Fibroblast of lung (primary cell): ENCODE data around the gene YWHAG. TPM values are rescaled to one million over a fixed set of nuclear protein-coding genes. Genes with fewer than 3 reads are reported as not detected.
A peak's percentile ranks its signal among the peaks of the same experiment; 100 is the strongest.

Experiments used
- DNase-seq, 2 donors: peaks; one replicate each; pipeline versions ENCODE4 v3.0.0 to v3.0.0-alpha.2; 2010; ENCODE audit warnings: low read depth in 2 of 2
- H2AFZ ChIP-seq: 2 replicates; pipeline ENCODE4 v1.5.1; 2012; ENCODE audit warnings: low read length, control low read depth, inconsistent platforms
- H3K27ac ChIP-seq: 2 replicates; pipeline ENCODE4 v1.5.1; 2011; ENCODE audit warnings: low read length, control low read depth; ENCODE audit not compliant: insufficient read depth
- H3K27me3 ChIP-seq: 2 replicates; pipeline ENCODE4 v1.5.1; 2011; ENCODE audit warnings: mild to moderate bottlenecking, low read length; ENCODE audit not compliant: control insufficient read depth, insufficient read depth
- H3K36me3 ChIP-seq: 2 replicates; pipeline ENCODE4 v1.5.1; 2011; ENCODE audit warnings: low read length; ENCODE audit not compliant: control insufficient read depth, insufficient read depth
- H3K4me1 ChIP-seq: 2 replicates; pipeline ENCODE4 v1.5.1; 2011; ENCODE audit warnings: low read length; ENCODE audit not compliant: control insufficient read depth, insufficient read depth; ENCODE audit errors: extremely low read depth
- H3K4me2 ChIP-seq: 2 replicates; pipeline ENCODE4 v1.5.1; 2011; ENCODE audit warnings: low read length, control low read depth; ENCODE audit not compliant: insufficient read depth; ENCODE audit errors: extremely low read depth
- H3K4me3 ChIP-seq, 4 experiments: fragments of 200-600 bp in 1 of 4; sonication (generic) in 1 of 4; replicated peaks in 1 of 4; 2 replicates each; pipeline ENCODE4 v1.5.1; 2011 to 2016; ENCODE audit warnings: low read length in 4 of 4, low read depth in 3 of 4, mild to moderate bottlenecking in 3 of 4, control low read depth in 2 of 4, inconsistent platforms in 1 of 4, mixed read lengths in 1 of 4; ENCODE audit not compliant: insufficient read depth in 1 of 4; ENCODE audit errors: control extremely low read depth in 1 of 4
- H3K79me2 ChIP-seq: 2 replicates; pipeline ENCODE4 v1.5.1; 2012; ENCODE audit warnings: mild to moderate bottlenecking, low read length, inconsistent platforms; ENCODE audit not compliant: control insufficient read depth, insufficient read depth
- H3K9ac ChIP-seq: 2 replicates; pipeline ENCODE4 v1.5.1; 2011; ENCODE audit warnings: mild to moderate bottlenecking, low read length, control low read depth; ENCODE audit not compliant: insufficient read depth
- H3K9me3 ChIP-seq: 2 replicates; pipeline ENCODE4 v1.5.1; 2012; ENCODE audit warnings: low read depth, low read length; ENCODE audit not compliant: control insufficient read depth, insufficient read depth
- H4K20me1 ChIP-seq: 2 replicates; pipeline ENCODE4 v1.5.1; 2011; ENCODE audit warnings: low read length; ENCODE audit not compliant: control insufficient read depth, insufficient read depth; ENCODE audit errors: extremely low read depth
- EZH2 ChIP-seq: IDR thresholded peaks from 2 replicates; pipeline ENCODE4 v1.5.1; 2012; ENCODE audit warnings: low read length, control low read depth, mild to moderate bottlenecking; ENCODE audit errors: missing control alignments
- polyA plus RNA-seq, 2 donors: library from polyadenylated mRNA; depleted of rRNA in 1 of 2; stranded (reverse) in 1 of 2; unstranded in 1 of 2; fragments of >200 nt; gene quantifications; 2 replicates each; pipeline ENCODE4 v1.2.1, GENCODE V29; 2011 to 2012; ENCODE audit warnings: missing spikeins in 1 of 2
- total RNA-seq: library from RNA; depleted of rRNA; stranded (reverse); fragments of >200 nt; gene quantifications from 2 replicates; pipeline ENCODE4 v1.2.1, GENCODE V29; 2014
- TF ChIP-seq, protein P1 (sequence below), 2 donors: IDR thresholded peaks in 1 of 2; conservative IDR thresholded peaks in 1 of 2; 1 replicate in 1 of 2; 2 replicates in 1 of 2; pipeline ENCODE4 v1.5.1; 2011 to 2012; ENCODE audit warnings: low read length in 2 of 2, control low read depth in 1 of 2, inconsistent platforms in 1 of 2, low read depth in 1 of 2, mild to moderate bottlenecking in 1 of 2

Gene YWHAG
- total and polyA plus RNA-seq, 2 donors (not counting 1 experiment from before 2014, with no cell fraction given), result 68.4 to 80.4 TPM

DNA sequence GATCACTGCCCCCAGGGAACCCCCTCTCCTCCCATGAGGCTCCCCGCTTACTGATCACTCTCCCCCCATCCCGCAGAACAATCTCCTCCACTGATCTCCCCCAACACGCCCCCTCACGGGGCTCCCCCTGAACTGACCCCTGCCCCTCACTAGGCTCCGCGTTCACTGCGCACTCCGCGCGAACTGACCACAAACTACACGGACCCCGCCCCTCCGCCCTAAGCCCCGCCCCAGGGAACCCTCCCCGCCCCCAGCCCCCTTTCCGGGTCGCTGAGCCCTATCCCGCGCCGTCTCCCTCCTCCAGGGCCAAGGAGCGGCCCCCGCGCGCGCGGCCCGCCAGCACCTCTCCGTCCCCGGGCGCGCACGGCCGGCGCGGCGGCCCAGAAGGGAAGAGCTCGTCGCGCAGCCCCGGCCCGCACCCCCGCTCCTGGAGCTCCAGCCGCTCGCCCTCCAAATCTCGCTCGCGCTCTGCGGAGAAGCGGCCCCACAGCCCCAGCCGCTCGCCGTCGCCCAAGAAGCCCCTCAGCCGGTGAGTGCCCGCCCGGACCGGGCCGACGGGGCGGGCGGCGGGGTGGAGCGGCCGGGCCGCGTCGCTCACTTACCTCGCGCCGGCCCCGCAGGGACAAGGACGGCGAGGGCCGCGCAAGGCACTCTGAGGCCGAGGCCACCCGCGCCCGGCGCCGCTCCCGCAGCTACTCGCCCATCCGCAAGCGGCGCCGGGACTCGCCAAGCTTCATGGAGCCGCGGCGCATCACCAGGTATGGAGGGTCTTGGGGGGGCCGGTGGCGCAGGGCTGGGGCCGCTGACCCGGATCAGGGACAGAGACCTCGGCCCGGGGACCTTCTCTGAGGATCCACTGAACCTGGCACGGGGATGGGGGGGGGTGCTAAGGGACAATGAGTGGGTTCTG lies 76.2 kb downstream of the YWHAG start:
- H3K9me3 ChIP-seq, result no peaks in the 10 kb centered on the region
- no peaks in the 10 kb centered on the region for H3K36me3 ChIP-seq
- H2AFZ ChIP-seq, result no peak overlapping the region
- H3K27me3 ChIP-seq, result peaks cover 12% of the 10 kb centered on the region
- H3K27ac ChIP-seq, result no peak overlapping the region
- H3K79me2 ChIP-seq, result no peaks in the 10 kb centered on the region
- H3K4me3 ChIP-seq, result peak overlapping the region in 3 of 4 experiments; percentile 4 to 35 (median 10)
- no peaks in the 10 kb centered on the region for H4K20me1 ChIP-seq
- peak in 1 of 2 donors; percentile 24 for DNase-seq
- H3K4me2 ChIP-seq, result peak overlapping the region; percentile 44
- H3K4me1 ChIP-seq, result no peaks in the 10 kb centered on the region
- TF ChIP-seq, protein P1, sequence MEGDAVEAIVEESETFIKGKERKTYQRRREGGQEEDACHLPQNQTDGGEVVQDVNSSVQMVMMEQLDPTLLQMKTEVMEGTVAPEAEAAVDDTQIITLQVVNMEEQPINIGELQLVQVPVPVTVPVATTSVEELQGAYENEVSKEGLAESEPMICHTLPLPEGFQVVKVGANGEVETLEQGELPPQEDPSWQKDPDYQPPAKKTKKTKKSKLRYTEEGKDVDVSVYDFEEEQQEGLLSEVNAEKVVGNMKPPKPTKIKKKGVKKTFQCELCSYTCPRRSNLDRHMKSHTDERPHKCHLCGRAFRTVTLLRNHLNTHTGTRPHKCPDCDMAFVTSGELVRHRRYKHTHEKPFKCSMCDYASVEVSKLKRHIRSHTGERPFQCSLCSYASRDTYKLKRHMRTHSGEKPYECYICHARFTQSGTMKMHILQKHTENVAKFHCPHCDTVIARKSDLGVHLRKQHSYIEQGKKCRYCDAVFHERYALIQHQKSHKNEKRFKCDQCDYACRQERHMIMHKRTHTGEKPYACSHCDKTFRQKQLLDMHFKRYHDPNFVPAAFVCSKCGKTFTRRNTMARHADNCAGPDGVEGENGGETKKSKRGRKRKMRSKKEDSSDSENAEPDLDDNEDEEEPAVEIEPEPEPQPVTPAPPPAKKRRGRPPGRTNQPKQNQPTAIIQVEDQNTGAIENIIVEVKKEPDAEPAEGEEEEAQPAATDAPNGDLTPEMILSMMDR (conservative IDR thresholded peaks at IDR 0.05 in 1 of 2, IDR thresholded peaks at IDR 0.05 in 1 of 2; ENCODE audit: low read depth in 1 of 2, low read length in 2 of 2), result no peak
- TF ChIP-seq EZH2, result no peak
- H3K9ac ChIP-seq, result no peak overlapping the region

DNA sequence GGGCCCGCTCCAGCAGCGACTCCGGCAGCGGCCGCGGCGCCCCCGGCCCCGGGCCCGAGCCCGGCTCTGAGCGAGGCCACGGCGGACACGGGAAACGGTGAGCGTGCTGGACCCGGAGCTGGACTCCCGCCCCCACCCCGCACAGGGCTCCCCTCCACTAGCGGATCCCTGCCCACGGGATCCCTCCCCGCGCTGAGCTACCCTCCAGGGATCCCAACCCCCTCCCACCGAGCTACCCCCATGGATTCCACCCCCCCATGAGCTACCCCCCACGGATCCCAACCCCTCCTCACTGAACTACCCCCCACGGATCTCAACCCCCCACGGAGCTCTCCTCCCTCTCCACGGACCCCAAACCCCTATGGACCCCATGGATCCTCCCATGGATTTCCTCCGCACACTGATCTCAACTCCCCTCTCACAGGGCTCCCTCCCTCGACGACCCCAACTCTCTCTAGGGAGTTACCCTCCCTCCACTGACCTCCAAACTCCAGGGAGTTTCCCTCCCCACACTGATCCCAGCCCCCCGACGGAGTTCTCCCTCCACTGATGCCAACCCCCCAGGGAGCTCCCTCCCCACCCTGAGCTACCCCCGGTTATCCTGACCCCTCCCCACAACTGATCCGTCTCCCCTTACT lies 77.0 kb downstream of the YWHAG start:
- H3K4me1 ChIP-seq, result no peaks in the 10 kb centered on the region
- H3K9ac ChIP-seq, result no peak overlapping the region
- no peak overlapping the region for H3K27ac ChIP-seq
- no peak overlapping the region for H2AFZ ChIP-seq
- TF ChIP-seq EZH2, result peak; percentile 56
- TF ChIP-seq, protein P1 (conservative IDR thresholded peaks at IDR 0.05 in 1 of 2, IDR thresholded peaks at IDR 0.05 in 1 of 2; ENCODE audit: low read depth in 1 of 2, low read length in 2 of 2), result no peak
- no peaks in the 10 kb centered on the region for H3K79me2 ChIP-seq
- H3K27me3 ChIP-seq, result peaks cover 14% of the 10 kb centered on the region
- peak overlapping the region; percentile 51 for H3K4me2 ChIP-seq
- H3K36me3 ChIP-seq, result no peaks in the 10 kb centered on the region
- peak overlapping the region in 2 of 4 experiments; percentile 4 to 28 for H3K4me3 ChIP-seq
- no peaks in the 10 kb centered on the region for H3K9me3 ChIP-seq
- no peak for DNase-seq
- H4K20me1 ChIP-seq, result no peaks in the 10 kb centered on the region

DNA sequence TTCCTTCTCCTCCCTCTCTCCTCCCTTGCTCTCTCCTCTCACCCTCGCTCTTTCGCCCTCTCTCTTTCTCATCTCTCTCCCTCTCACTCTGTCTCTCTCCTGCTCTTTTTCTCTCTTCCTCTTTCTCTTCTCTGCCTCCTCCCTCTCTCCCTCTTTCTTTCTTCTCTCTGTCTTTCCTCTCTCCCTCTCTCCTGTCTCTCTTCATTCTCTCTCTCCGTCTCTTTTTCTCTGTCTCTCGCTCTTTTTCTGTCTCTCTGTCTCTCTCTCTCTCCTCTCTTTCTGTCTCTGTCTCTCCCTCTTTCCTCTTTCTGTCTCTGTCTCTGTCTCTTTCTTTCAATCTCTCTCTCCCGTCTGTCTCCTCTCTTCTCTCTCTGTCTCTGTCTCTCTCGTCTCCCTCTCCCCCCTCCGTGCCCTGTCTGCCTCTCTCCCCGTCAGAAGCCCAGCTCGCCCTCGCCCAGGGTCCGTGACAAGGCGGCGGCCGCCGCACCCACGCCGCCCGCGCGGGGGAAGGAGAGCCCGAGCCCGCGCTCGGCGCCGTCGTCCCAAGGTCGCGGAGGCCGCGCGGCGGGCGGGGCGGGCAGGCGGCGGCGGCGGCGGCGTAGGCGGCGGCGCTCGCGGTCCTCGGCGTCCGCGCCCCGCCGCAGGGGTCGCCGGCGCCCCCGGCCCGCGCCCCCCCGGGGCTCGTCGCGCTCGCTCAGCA lies 77.6 kb downstream of the YWHAG start:
- H2AFZ ChIP-seq, result no peak overlapping the region
- H3K9ac ChIP-seq, result no peak overlapping the region
- H3K79me2 ChIP-seq, result no peaks in the 10 kb centered on the region
- no peaks in the 10 kb centered on the region for H3K9me3 ChIP-seq
- peaks cover 19% of the 10 kb centered on the region for H3K27me3 ChIP-seq
- H3K4me1 ChIP-seq, result no peaks in the 10 kb centered on the region
- H3K4me3 ChIP-seq, result peak overlapping the region in 2 of 4 experiments; percentile 5 to 37
- H3K36me3 ChIP-seq, result no peaks in the 10 kb centered on the region
- H3K27ac ChIP-seq, result no peak overlapping the region
- peak overlapping the region; percentile 2 for H3K4me2 ChIP-seq
- TF ChIP-seq, protein P1 (conservative IDR thresholded peaks at IDR 0.05 in 1 of 2, IDR thresholded peaks at IDR 0.05 in 1 of 2; ENCODE audit: low read depth in 1 of 2, low read length in 2 of 2), result no peak
- peak; percentile 93 for TF ChIP-seq EZH2
- no peak for DNase-seq
- no peaks in the 10 kb centered on the region for H4K20me1 ChIP-seq
